Measurements from ENCODE around the gene MRPS12. TPM values are rescaled to one million over a fixed set of nuclear protein-coding genes. Genes with fewer than 3 reads are reported as not detected.

The MRPS12 gene
- total and polyA plus RNA-seq, 9 of the 15 experiments (the other 6 are each of a cell fraction or from before 2014, with no cell fraction given), result 8.1 to 174 (median 52.0) TPM

DNA sequence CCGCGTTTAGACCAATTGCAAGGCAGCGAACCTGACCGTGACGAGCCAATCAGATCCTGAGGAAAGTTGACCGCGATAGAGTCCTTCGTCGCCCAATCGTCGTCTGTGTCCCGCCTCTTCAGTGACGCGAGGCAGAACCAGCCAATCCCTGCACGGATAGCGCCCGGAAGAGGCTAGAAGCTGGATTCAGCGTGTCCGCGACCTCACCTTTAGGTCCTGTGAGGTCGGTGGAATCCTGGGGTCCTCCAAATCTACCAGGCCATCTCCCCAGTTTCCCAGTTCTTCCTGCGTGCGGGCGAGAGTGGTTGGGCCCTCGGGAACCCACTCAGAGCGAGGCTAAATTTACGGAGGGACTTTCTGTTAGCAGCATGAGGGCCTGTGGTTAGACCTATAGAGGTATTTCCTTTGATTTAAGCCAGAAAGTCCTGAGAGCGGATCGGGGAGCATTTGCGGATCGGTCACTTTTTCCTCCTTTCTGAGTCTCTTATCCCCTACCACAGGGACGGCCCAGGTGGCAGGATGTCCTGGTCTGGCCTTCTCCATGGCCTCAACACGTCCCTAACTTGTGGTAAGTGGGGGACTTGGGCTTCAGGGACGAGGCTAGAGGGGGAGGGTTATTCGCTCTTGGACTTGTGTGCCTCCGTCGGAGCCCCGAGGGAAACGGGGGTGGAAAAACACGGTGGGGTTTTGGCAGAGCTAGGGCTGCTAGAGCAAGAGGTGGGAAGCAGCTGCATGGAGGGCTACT, at the start of gene MRPS12 (continued):
- no peak for TF ChIP-seq ZNF518B (CRISPR knock-in tag; IDR thresholded peaks at IDR 0.05)
- no peak for TF ChIP-seq HNRNPK (IDR thresholded peaks at IDR 0.05; ENCODE audit: low read depth, low read length, poor library complexity, severe bottlenecking)
- TF ChIP-seq L3MBTL2 (IDR thresholded peaks at IDR 0.05), result peak; percentile 78
- TF ChIP-seq, protein P1, sequence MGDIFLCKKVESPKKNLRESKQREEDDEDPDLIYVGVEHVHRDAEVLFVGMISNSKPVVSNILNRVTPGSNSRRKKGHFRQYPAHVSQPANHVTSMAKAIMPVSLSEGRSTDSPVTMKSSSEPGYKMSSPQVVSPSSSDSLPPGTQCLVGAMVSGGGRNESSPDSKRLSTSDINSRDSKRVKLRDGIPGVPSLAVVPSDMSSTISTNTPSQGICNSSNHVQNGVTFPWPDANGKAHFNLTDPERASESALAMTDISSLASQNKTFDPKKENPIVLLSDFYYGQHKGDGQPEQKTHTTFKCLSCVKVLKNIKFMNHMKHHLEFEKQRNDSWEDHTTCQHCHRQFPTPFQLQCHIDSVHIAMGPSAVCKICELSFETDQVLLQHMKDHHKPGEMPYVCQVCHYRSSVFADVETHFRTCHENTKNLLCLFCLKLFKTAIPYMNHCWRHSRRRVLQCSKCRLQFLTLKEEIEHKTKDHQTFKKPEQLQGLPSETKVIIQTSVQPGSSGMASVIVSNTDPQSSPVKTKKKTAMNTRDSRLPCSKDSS (IDR thresholded peaks at IDR 0.05; ENCODE audit: low read depth, partially characterized antibody), result no peak
- no peak for TF ChIP-seq ZZZ3 (IDR thresholded peaks at IDR 0.05)
- no peak for TF ChIP-seq TFAM (CRISPR knock-in tag; conservative IDR thresholded peaks at IDR 0.05)
- peak; percentile 81; the same call in 1 of the 2 replicates for TF ChIP-seq PHF8 (IDR thresholded peaks at IDR 0.05; ENCODE audit: borderline replicate concordance, low read length)
- TF ChIP-seq TCF7 (IDR thresholded peaks at IDR 0.05; ENCODE audit: borderline replicate concordance), result no peak
- TF ChIP-seq BHLHE40 (IDR thresholded peaks at IDR 0.05; ENCODE audit: low read length), result no peak
- no peak for TF ChIP-seq SMARCA4 (IDR thresholded peaks at IDR 0.05)
- no peak for TF ChIP-seq SRSF3 (IDR thresholded peaks at IDR 0.05; ENCODE audit: insufficient read depth, low read length)
- no peak for TF ChIP-seq ZNF57 (CRISPR knock-in tag; IDR thresholded peaks at IDR 0.05)
- TF ChIP-seq ZNF75A (CRISPR knock-in tag; IDR thresholded peaks at IDR 0.05), result no peak
- TF ChIP-seq, protein P2, sequence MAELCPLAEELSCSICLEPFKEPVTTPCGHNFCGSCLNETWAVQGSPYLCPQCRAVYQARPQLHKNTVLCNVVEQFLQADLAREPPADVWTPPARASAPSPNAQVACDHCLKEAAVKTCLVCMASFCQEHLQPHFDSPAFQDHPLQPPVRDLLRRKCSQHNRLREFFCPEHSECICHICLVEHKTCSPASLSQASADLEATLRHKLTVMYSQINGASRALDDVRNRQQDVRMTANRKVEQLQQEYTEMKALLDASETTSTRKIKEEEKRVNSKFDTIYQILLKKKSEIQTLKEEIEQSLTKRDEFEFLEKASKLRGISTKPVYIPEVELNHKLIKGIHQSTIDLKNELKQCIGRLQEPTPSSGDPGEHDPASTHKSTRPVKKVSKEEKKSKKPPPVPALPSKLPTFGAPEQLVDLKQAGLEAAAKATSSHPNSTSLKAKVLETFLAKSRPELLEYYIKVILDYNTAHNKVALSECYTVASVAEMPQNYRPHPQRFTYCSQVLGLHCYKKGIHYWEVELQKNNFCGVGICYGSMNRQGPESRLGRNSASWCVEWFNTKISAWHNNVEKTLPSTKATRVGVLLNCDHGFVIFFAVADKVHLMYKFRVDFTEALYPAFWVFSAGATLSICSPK (IDR thresholded peaks at IDR 0.05; ENCODE audit: borderline replicate concordance), result no peak
- no peak for TF ChIP-seq NRF1 (conservative IDR thresholded peaks at IDR 0.05 in 1 of 2, IDR thresholded peaks at IDR 0.05 in 1 of 2)
- TF ChIP-seq BRCA1 (IDR thresholded peaks at IDR 0.05), result no peak
- no peak for TF ChIP-seq BRCA1 (CRISPR knock-in tag; IDR thresholded peaks at IDR 0.05)
- TF ChIP-seq ETV5 (CRISPR knock-in tag; IDR thresholded peaks at IDR 0.05; ENCODE audit: low read depth), result no peak
- no peak for TF ChIP-seq BACH1 (tag; IDR thresholded peaks at IDR 0.05)
- TF ChIP-seq, protein P3, sequence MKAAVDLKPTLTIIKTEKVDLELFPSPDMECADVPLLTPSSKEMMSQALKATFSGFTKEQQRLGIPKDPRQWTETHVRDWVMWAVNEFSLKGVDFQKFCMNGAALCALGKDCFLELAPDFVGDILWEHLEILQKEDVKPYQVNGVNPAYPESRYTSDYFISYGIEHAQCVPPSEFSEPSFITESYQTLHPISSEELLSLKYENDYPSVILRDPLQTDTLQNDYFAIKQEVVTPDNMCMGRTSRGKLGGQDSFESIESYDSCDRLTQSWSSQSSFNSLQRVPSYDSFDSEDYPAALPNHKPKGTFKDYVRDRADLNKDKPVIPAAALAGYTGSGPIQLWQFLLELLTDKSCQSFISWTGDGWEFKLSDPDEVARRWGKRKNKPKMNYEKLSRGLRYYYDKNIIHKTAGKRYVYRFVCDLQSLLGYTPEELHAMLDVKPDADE (conservative IDR thresholded peaks at IDR 0.05; ENCODE audit: control insufficient read depth, low read depth, low read length), result no peak; the same call in 1 of the 2 replicates
- TF ChIP-seq ZNF24 (IDR thresholded peaks at IDR 0.05), result no peak
- TF ChIP-seq DMBX1 (CRISPR knock-in tag; IDR thresholded peaks at IDR 0.05; ENCODE audit: borderline replicate concordance), result no peak
